GM18505 (cell line): ENCODE results near the gene MED13L.

Experiments
- ATAC-seq: cut with Tn5 transposase; IDR thresholded peaks from one replicate; pipeline ENCODE4 v1.9.1; 2021; ENCODE audit not compliant: unreplicated experiment
- POLR2A ChIP-seq: IDR thresholded peaks from 4 replicates; pipeline ENCODE4 v1.6.1; 2011; ENCODE audit warnings: borderline replicate concordance; ENCODE audit not compliant: insufficient read depth, insufficient read length; ENCODE audit errors: extremely low read depth

Gene MED13L

DNA sequence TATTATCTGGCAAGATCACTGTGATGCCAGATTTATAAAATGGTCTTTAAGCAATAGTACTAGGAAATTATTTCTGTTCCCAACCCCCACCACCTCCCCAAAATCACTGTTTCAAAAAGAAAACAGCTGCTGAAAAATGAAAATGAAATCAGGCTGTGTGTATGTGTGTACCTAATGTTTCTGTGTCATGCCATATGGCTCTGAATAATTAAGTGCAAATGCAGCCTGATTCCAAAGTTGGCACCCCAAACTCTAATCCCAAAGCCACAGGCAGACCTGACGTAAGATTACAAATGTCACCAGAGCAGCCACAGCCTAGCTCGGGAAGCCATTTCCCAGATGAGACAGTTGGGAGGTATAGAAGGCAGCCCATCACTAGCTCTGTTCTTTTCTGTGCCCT, 175.5 kb downstream of the MED13L start:
- no peak for TF ChIP-seq POLR2A
- ATAC-seq: no peak

DNA sequence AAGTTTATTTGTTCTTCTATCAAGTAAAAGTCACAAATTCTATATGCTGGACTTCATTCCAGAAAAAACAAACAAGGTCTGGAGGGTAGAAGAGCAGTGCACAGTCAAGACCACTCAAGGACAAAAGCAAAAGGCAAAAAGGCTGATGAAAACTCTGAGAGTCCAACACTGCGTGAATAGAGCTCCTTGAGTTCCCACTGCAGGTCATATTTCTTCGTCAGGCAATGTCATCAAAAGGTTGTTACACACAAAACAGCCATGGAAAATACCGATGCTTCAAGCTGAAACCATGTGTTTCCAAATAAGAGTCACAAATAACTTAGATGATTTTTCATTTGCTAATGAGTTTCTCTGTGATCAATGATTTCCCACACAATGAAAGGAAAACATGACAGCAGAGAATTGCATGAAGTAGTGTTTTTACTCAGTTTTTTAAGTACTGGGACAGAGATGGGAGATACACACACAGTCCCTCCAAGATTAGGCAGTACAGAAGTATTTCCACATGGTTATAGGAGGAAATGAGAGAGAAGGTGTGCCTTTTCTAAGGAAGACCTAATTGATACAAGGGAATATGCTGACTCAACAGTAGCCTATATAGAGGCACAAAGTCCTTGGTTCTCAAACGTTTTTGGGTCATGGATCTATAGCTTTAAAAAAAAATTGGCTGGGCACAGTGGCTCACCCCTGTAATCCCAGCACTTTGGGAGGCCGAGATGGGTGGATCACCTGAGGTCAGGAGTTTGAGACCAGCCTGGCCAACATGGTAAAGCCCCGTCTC, 177.7 kb downstream of the MED13L start:
- TF ChIP-seq POLR2A: no peak
- no peak for ATAC-seq

DNA sequence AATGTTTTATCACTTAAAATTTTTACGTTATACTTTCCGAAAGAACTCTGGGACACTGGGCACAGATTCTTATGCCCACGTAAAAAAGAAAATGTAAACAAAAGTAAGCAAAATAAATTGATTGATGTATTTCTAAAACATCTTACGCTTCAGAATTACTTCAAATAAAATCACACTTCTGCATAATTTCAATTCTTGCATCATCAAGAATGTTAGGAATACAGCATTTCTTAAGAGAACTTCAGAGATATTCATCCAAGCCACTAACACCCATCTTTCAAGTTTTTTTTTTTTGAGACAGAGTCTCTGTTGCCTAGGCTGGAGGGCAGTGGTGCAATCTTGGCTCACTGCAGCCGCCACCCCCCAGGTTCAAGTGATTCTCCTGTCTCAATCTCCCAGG, 180.6 kb downstream of the MED13L start:
- TF ChIP-seq POLR2A: no peak
- no peak for ATAC-seq

DNA sequence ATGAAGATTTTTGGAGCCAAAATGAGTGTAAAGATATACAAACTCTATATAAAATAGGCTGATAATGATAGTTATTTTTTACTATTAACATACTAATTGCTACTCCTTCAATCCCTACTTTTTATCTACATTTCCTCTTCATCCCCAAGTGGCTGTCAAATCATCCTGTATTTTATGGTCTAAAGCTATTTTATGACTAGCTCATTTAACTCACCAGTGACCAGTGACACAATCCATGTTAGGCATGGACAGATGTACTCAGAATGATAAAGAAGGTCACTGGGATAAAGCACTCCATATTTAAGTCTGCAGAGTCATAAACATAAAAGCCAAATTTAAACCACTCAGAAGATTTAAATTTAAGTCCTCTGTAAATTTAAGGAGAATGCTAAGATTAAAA, 183.0 kb downstream of the MED13L start:
- ATAC-seq: no peak
- TF ChIP-seq POLR2A: no peak

DNA sequence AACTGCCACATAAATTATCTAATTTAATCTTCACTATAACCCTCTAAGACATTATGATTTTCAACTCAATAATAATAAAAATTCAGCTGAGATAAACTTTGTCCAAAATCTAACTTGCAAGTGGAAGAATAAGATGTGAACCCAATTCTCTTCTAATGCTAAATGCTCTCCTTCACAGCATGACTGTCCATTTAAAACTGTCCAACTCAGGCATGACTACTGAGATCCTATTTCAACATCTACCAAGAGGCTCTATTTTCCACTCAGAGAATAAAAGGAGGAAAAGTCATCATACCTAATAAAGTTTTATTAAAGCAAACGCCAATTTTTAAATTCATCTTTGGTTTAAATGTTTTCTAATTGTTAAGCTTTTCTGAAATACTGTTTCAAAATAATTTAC, 183.6 kb downstream of the MED13L start:
- no peak for ATAC-seq
- TF ChIP-seq POLR2A: no peak

DNA sequence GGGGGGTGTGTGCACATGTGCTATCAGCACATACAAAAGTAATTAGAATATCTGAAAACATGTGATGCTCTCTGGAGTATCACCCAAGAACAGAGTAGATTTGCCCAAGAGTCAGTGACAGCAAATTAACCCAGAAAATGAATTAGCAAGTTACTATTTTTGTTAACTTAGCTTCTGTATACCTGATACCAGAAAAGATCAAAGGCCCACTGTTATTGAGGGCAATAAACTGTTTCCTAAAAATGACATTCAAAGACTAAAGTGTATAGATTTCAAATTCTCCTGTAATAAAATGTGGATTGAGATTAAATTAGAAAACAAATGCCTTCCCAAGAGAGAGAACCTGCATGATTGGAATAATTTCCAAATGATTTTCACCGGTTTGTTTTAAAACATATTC, 184.7 kb downstream of the MED13L start:
- TF ChIP-seq POLR2A: no peak

DNA sequence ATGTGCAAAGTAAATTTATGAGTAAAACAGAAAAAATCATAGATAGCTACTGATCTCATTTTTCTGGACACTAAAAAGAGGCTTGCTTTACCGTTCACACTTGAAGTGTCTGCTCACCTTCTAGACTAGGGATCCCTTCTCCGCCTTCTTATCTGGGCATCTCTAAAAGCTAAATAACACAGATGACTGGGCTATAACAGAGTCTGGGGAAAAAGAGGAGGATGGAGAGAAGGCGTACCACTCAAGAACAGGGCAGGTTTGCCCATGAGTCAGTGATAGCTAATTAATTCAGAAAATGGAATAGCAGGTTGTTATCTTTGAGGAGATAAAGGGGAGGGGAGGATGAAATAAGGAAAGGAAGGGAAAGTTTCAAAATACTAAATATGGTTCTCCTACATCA, 185.3 kb downstream of the MED13L start:
- ATAC-seq: no peak
- TF ChIP-seq POLR2A: no peak

More for the DNA sequence above, 184.7 kb downstream of the MED13L start:
- ATAC-seq: no peak

DNA sequence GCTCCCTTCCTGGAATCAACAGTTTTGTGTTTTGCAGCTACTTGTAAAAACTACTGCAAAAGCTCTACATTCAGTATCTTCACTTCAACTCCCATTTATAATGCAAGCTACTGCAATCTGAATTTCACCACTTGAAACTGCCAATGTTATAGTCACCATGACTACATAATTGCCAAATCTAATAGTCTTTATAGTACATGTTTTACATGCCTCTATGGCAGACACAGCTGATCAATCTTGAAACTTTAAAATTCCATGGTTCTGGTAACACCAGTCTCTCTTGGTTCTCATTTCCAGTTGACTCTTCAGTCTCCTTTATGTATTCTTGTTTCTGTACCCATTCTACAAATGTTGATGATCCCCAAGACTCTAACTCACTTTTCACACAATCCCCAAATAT, 185.9 kb downstream of the MED13L start:
- no peak for ATAC-seq
- no peak for TF ChIP-seq POLR2A

DNA sequence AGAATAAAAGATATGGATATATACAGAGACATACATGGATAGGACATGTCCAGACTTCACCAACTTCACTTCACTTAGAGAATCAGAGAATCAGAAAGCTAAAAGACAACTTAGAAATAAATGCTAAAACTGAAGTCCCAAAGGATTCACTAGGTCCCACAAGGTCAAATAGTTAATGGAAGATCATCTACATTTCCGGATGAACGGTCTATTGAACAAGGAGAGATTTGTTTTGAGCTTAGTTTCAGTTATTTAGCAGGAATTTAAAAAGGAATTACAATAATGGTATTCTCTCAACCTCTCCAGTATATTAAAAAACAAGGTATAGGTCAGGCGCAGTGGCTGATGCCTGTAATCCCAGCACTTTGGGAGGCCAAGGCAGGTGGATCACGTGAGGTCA, 187.0 kb downstream of the MED13L start:
- ATAC-seq: no peak
- TF ChIP-seq POLR2A: no peak

DNA sequence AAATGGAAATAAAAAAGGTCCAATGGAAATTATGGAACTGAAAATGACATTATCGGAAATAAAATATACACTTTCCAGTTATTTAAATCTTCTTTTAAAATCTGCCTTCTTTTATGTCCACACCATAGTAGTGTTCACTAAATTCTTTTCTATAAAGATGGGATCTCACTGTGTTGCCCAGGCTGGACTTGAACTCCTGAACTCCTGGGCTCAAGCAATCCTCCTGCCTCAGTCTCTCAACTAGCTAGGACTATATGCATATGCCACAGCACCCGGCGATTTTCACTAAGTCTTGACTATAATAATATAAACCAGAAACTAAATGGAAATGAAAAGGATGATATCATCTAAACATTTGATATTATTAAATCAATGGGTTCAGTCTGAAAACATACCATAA, 188.4 kb downstream of the MED13L start:
- no peak for ATAC-seq
- no peak for TF ChIP-seq POLR2A

DNA sequence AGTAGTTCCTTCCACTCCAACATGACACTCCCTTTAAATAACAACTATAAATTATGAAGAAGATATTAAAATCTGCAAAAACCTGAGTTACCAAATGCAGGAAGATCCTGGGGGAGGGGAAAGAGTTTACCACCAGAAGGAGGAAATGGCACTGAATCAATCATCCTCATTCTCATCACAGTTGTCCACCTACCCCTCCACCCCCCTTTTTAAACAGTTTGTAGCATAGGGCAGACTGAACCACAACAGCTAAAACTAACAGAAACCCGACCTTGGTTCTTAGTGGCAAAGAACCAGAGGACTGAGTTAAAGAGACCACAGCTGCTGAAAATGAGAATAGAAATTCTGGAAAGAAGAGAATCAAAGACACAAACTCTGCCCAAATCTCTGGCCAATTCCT, 189.5 kb downstream of the MED13L start:
- no peak for TF ChIP-seq POLR2A
- ATAC-seq: no peak

DNA sequence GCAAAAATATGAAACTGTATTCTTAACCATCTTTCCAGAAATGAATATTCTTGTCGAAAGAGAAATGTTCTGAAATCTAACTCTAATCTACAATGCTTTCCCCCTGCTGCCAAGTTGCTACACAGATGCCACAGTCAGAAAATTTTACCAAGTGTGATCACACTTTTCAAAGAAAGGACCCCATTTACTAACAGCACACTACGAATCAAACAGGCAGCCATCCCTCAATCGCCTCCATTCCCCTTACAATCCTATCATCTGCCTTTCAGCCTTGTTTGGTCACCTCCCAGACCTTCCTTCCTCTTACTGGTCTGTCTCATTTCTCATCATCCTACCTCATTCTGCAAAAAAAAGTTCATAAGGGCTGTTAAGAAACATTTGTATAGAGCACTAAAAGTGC, 190.1 kb downstream of the MED13L start:
- no peak for TF ChIP-seq POLR2A
- no peak for ATAC-seq

DNA sequence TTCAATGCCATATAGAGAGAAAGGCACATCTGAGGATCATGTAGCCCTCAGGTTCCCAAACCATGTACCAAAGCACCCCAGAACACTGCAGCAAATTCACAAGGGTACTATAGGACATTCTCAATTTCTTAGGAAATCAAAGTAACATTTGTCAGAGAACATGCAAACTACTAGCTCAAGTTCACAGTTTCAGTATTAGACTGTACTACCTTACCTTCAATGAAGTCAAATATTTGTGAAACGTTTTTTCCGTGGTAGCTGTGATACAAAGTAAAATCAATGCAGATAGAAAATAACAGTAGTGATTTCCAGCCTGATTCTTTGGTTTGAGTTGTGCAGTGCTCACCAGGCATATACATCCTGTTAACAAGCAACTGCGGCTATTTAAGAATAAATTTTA, 197.1 kb downstream of the MED13L start:
- no peak for TF ChIP-seq POLR2A
- ATAC-seq: no peak

DNA sequence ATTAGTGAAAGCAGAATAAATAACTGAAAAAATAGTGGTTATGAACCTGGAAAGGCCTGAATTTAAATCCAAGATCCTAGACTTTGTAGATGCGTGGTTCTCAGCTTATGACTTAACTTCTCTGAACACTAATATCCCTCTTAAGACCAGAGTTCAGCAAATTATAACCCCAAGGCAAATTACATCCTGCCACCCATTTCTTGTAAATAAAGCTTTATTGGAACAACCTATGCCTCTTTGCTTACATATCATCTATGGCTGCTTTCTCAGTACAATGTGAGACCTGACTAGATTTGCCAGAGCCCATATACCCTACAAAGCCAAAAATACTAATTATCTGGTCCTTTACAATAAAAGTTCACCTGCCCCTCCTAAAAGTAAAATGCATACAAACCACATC, 199.1 kb downstream of the MED13L start:
- no peak for ATAC-seq
- no peak for TF ChIP-seq POLR2A

DNA sequence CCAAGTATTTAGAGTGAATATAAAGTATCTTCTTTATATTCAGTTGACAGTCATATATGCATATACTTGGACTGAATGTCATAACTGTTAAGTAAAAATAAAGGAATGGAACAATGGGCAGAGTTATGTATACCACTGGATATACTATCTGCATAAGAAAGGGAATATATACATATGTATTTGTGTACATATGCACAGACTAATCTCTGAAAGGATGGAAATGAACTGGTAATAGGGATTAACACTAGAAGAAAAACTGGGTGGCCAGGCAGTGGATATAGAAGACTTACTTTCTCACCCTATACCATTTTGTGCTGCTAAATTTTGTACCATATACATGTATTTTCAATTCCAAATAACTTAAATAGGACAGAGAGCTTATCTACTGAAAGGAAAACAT, 200.1 kb downstream of the MED13L start:
- ATAC-seq: no peak
- no peak for TF ChIP-seq POLR2A

DNA sequence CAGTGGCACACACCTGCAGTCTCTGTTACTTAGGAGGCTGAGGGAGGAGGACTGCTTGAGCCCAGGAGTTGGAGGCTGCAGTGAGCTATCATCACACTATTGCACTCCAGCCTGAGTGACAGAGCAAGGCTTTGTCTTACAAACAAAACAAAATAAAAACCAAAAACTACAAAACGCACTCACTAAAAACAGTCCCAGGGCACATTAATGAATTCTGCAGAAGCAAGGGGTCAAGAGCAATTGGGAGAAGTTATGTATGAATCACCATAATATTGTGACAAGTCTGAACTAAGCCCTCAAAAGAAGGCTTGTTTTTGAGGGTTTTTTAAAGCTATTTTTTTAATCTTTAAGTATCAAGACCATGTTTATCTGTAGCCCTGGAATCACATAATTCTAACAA, 201.1 kb downstream of the MED13L start:
- ATAC-seq: no peak
- TF ChIP-seq POLR2A: no peak

DNA sequence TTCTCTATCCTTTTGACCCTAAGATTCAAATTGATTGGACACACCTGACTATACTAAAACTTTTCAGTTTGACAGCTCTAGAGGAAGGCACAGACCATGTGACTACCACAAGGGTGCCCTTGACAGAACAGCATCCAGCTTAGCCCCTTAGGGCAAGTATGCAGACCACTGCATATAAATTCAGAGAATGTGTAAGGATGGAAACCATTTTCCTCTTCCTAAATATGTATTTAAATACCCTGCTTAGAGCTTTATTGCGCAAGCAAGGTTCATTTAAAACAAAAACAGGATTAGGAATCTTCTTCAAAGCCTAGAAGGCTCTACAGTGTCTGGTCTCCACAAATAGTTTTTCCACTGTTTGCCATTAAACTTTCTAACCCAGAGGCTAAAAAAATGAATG, 202.8 kb downstream of the MED13L start:
- TF ChIP-seq POLR2A: no peak
- ATAC-seq: no peak
